ENCODE data around the gene PABPC3.

Gene PABPC3

GRCh38 chr13:25095851-25096453 lies at the start of gene PABPC3:
Gene PABPC3, plus strand, starts transcription at chr13:25096136. Its CDS starts 63 bp downstream, at chr13:25096199.
- FAIRE-seq (no peak), DNase-seq (ENCODE audit: insufficient read length, low spot score) (no peak)
- no peak for TF ChIP-seq POLR2A (IDR thresholded peaks at IDR 0.05; ENCODE audit: low read depth, low read length)

GRCh38 chr13:25046274-25046984 lies 49.5 kb upstream of the PABPC3 start:
- DNase-seq (ENCODE audit: insufficient read length, low spot score) (no peak), FAIRE-seq (no peak)
- TF ChIP-seq POLR2A (IDR thresholded peaks at IDR 0.05; ENCODE audit: low read depth, low read length) = no peak

- DNase-seq (ENCODE audit: insufficient read length, low spot score) = no peak
- FAIRE-seq = no peak
- TF ChIP-seq POLR2A (IDR thresholded peaks at IDR 0.05; ENCODE audit: low read depth, low read length) = no peak
Observed at GRCh38 chr13:25046985-25047511, 48.9 kb upstream of the PABPC3 start.

GRCh38 chr13:25051065-25051464 lies 44.9 kb upstream of the PABPC3 start:
- TF ChIP-seq POLR2A (IDR thresholded peaks at IDR 0.05; ENCODE audit: low read depth, low read length) = no peak
- DNase-seq (ENCODE audit: insufficient read length, low spot score) = no peak
- no peak for FAIRE-seq

GRCh38 chr13:25059166-25059565 lies 36.8 kb upstream of the PABPC3 start:
- FAIRE-seq (no peak), DNase-seq (ENCODE audit: insufficient read length, low spot score) (no peak)
- no peak for TF ChIP-seq POLR2A (IDR thresholded peaks at IDR 0.05; ENCODE audit: low read depth, low read length)

GRCh38 chr13:25059958-25060357 lies 36.0 kb upstream of the PABPC3 start:
- TF ChIP-seq POLR2A (IDR thresholded peaks at IDR 0.05; ENCODE audit: low read depth, low read length) = no peak
- DNase-seq (ENCODE audit: insufficient read length, low spot score) (no peak), FAIRE-seq (no peak)

GRCh38 chr13:25062479-25062878 lies 33.5 kb upstream of the PABPC3 start:
- no peak for TF ChIP-seq POLR2A (IDR thresholded peaks at IDR 0.05; ENCODE audit: low read depth, low read length)
- FAIRE-seq = no peak
- DNase-seq (ENCODE audit: insufficient read length, low spot score) = no peak

- no peak for FAIRE-seq
- TF ChIP-seq POLR2A (IDR thresholded peaks at IDR 0.05; ENCODE audit: low read depth, low read length) = no peak
- DNase-seq (ENCODE audit: insufficient read length, low spot score) = no peak
Observed at GRCh38 chr13:25064396-25064795, 31.5 kb upstream of the PABPC3 start.

GRCh38 chr13:25065974-25066770 lies 29.8 kb upstream of the PABPC3 start:
- no peak for TF ChIP-seq POLR2A (IDR thresholded peaks at IDR 0.05; ENCODE audit: low read depth, low read length)

GRCh38 chr13:25067064-25067463 lies 28.9 kb upstream of the PABPC3 start:
- FAIRE-seq (no peak), DNase-seq (ENCODE audit: insufficient read length, low spot score) (no peak)

More at GRCh38 chr13:25065974-25066770, 29.8 kb upstream of the PABPC3 start:
- DNase-seq (ENCODE audit: insufficient read length, low spot score) = no peak
- FAIRE-seq = no peak

GRCh38 chr13:25068810-25069209 lies 27.1 kb upstream of the PABPC3 start:
- no peak for FAIRE-seq
- TF ChIP-seq POLR2A (IDR thresholded peaks at IDR 0.05; ENCODE audit: low read depth, low read length) = no peak
- DNase-seq (ENCODE audit: insufficient read length, low spot score) = no peak

More at GRCh38 chr13:25067064-25067463, 28.9 kb upstream of the PABPC3 start:
- no peak for TF ChIP-seq POLR2A (IDR thresholded peaks at IDR 0.05; ENCODE audit: low read depth, low read length)

GRCh38 chr13:25069236-25069635 lies 26.7 kb upstream of the PABPC3 start:
- DNase-seq (ENCODE audit: insufficient read length, low spot score) (no peak), FAIRE-seq (no peak)
- TF ChIP-seq POLR2A (IDR thresholded peaks at IDR 0.05; ENCODE audit: low read depth, low read length) = no peak

GRCh38 chr13:25069911-25070310 lies 26.0 kb upstream of the PABPC3 start:
- FAIRE-seq (no peak), DNase-seq (ENCODE audit: insufficient read length, low spot score) (no peak)
- no peak for TF ChIP-seq POLR2A (IDR thresholded peaks at IDR 0.05; ENCODE audit: low read depth, low read length)

- FAIRE-seq = no peak
- no peak for DNase-seq (ENCODE audit: insufficient read length, low spot score)
- no peak for TF ChIP-seq POLR2A (IDR thresholded peaks at IDR 0.05; ENCODE audit: low read depth, low read length)
Observed at GRCh38 chr13:25080773-25081172, 15.2 kb upstream of the PABPC3 start.
